Measurements from ENCODE around the gene MEGF8. TPM values are rescaled to one million over a fixed set of nuclear protein-coding genes. Genes with fewer than 3 reads are reported as not detected.
A peak's percentile ranks its signal among the peaks of the same experiment; 100 is the strongest.

MEGF8 gene
- total and polyA plus RNA-seq, 2 of the 8 experiments (the other 6 are each of a cell fraction or from before 2014, with no cell fraction given), result 13.0 to 23.7 TPM

- Histone ChIP-seq H2BK120ac (replicated peaks; ENCODE audit: low read depth, low read length) (no peak overlapping the region), H2AK5ac (ENCODE audit: low read depth, low read length) (no peak overlapping the region), H3K9me3 (ENCODE audit: insufficient read depth in 2 of 2, low read depth in 1 of 2, low read length in 1 of 2) (no peaks in the 10 kb centered on the region), H4K91ac (replicated peaks; ENCODE audit: insufficient read length, low read length) (no peak overlapping the region), H3K23me2 (ENCODE audit: low read depth, low read length) (no peaks in the 10 kb centered on the region), H2AFZ (ENCODE audit: low read length) (no peak overlapping the region), H3K79me1 (ENCODE audit: low read depth, low read length) (peaks cover 7% of the 10 kb centered on the region), H3K4me2 (ENCODE audit: insufficient read depth in 1 of 2, low read depth in 2 of 2, low read length in 2 of 2) (no peak overlapping the region), H3K79me2 (ENCODE audit: control insufficient read depth in 1 of 2, insufficient read depth in 2 of 2, low read length in 2 of 2) (no peaks in the 10 kb centered on the region), H2BK20ac (ENCODE audit: low read length) (no peak overlapping the region), H3K23ac (ENCODE audit: insufficient read length) (no peak overlapping the region), H4K20me1 (replicated peaks in 1 of 2; ENCODE audit: control insufficient read depth in 1 of 2, insufficient read depth in 2 of 2, low read length in 2 of 2) (peaks cover 0 to 14% of the 10 kb centered on the region in 2 experiments), H4K5ac (ENCODE audit: insufficient read length, low read depth, low read length) (no peak overlapping the region), H3K4me3 (ENCODE audit: extremely low read depth in 1 of 4, insufficient read depth in 2 of 4, low read depth in 3 of 4, low read length in 4 of 4) (no peak overlapping the region), H4K8ac (ENCODE audit: extremely low read depth, insufficient read depth, low read length) (no peak overlapping the region; the same call in none of the 2 replicates), H3K4ac (replicated peaks; ENCODE audit: insufficient read length, low read depth, low read length) (no peak overlapping the region), H2BK15ac (ENCODE audit: low read length) (no peak overlapping the region), H3K27me3 (replicated peaks in 1 of 4; ENCODE audit: control insufficient read depth in 3 of 4, extremely low read depth in 1 of 4, insufficient read depth in 3 of 4, low read length in 3 of 4) (no peaks in the 10 kb centered on the region), H3K4me1 (replicated peaks in 1 of 4; ENCODE audit: control insufficient read depth in 3 of 4, insufficient read depth in 4 of 4, low read length in 3 of 4) (peaks cover 0 to 2% (median under 1%) of the 10 kb centered on the region in 4 experiments; a peak in 5 of 7 replicates), H3K18ac (ENCODE audit: extremely low read depth, low read length) (no peak overlapping the region), H3K36me3 (ENCODE audit: control insufficient read depth in 2 of 4, insufficient read depth in 4 of 4, low read length in 3 of 4) (peaks cover 13 to 67% (median 52%) of the 10 kb centered on the region in 4 experiments; a peak in 7 of 8 replicates), H3K56ac (replicated peaks; ENCODE audit: insufficient read length, low read depth, low read length) (no peak overlapping the region), H2BK12ac (ENCODE audit: low read depth, low read length) (peak overlapping the region; percentile 5; the same call in 1 of the 2 replicates), H3K27ac (ENCODE audit: low read depth, low read length) (no peak overlapping the region), H3K9ac (replicated peaks in 1 of 4; ENCODE audit: extremely low read depth in 1 of 4, low read depth in 3 of 4, low read length in 3 of 4) (no peak overlapping the region; a peak in 1 of 7 replicates), H3K14ac (ENCODE audit: insufficient read length) (no peak overlapping the region), H2BK5ac (ENCODE audit: low read depth, low read length) (no peak overlapping the region)
- ChIA-PET CTCF (ENCODE audit: partially characterized antibody) (interaction anchor here (1.0 to 10.6 kb wide), 7 partner anchors 10 to 184 kb away, joined by 3 to 155 read pairs (median 4); partner anchors contain the start of genes GSK3A, PAFAH1B3 and PRR19), POLR2A (ENCODE audit: partially characterized antibody) (interaction anchor here (1.0 to 2.9 kb wide), 2 partner anchors 46 to 48 kb away, joined by 4 to 9 read pairs; no protein-coding TSS in a partner anchor)
- 96% methylated on average over 22 of the region's 27 CpGs; no CpG with 5 or more reads in 1 of the 2 experiments for WGBS, 2 experiments (ENCODE audit: extremely low coverage in 1 of 2, insufficient coverage in 1 of 2, insufficient read length in 1 of 2, insufficient replicate concordance in 2 of 2, low coverage in 1 of 2, low lambda C conversion rate in 2 of 2, missing lambda C conversion rate in 1 of 2)
- FAIRE-seq (no peak), DNase-seq (ENCODE audit: low read depth in 1 of 2, low spot score in 2 of 2) (no peak)
- TF ChIP-seq CHD1 (IDR thresholded peaks at IDR 0.05; ENCODE audit: low read depth, low read length), result no peak
- no peak for TF ChIP-seq CTCF (IDR thresholded peaks at IDR 0.05; ENCODE audit: control extremely low read depth in 1 of 3, insufficient read depth in 1 of 3, low read depth in 1 of 3, low read length in 3 of 3)
- TF ChIP-seq TCF12 (IDR thresholded peaks at IDR 0.05; ENCODE audit: low read depth, low read length), result no peak
- no peak for TF ChIP-seq JUND (IDR thresholded peaks at IDR 0.05; ENCODE audit: low read length)
- no peak for TF ChIP-seq BACH1 (IDR thresholded peaks at IDR 0.05; ENCODE audit: low read length)
- no peak for TF ChIP-seq ATF3 (IDR thresholded peaks at IDR 0.05; ENCODE audit: insufficient read depth, low read depth, low read length)
- TF ChIP-seq HDAC2 (IDR thresholded peaks at IDR 0.05; ENCODE audit: borderline replicate concordance in 1 of 2, low read depth in 2 of 2, low read length in 2 of 2), result no peak
These were observed 33.1 kb upstream of the MEGF8 start for GRCh38 chr19:42292042-42292960.
